DND-41 (cell line): ENCODE results near the gene SOWAHA.

Experiments
- EZH2 ChIP-seq: IDR thresholded peaks from 3 replicates; pipeline ENCODE4 v1.6.1; 2012; ENCODE audit warnings: borderline replicate concordance, low read depth, mild to moderate bottlenecking, moderate library complexity, low read length, inconsistent platforms; ENCODE audit not compliant: severe bottlenecking
- TF ChIP-seq, protein P1 (sequence below): IDR thresholded peaks from 2 replicates; pipeline ENCODE4 v1.5.1; 2012; ENCODE audit warnings: borderline replicate concordance, low read length, moderate library complexity, mild to moderate bottlenecking; ENCODE audit not compliant: poor library complexity, severe bottlenecking; ENCODE audit errors: extremely low read depth

- TF ChIP-seq, protein P1, sequence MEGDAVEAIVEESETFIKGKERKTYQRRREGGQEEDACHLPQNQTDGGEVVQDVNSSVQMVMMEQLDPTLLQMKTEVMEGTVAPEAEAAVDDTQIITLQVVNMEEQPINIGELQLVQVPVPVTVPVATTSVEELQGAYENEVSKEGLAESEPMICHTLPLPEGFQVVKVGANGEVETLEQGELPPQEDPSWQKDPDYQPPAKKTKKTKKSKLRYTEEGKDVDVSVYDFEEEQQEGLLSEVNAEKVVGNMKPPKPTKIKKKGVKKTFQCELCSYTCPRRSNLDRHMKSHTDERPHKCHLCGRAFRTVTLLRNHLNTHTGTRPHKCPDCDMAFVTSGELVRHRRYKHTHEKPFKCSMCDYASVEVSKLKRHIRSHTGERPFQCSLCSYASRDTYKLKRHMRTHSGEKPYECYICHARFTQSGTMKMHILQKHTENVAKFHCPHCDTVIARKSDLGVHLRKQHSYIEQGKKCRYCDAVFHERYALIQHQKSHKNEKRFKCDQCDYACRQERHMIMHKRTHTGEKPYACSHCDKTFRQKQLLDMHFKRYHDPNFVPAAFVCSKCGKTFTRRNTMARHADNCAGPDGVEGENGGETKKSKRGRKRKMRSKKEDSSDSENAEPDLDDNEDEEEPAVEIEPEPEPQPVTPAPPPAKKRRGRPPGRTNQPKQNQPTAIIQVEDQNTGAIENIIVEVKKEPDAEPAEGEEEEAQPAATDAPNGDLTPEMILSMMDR = no peak
- TF ChIP-seq EZH2 = no peak
Observed at GRCh38 chr5:132787076-132787475, 26.0 kb upstream of the SOWAHA start.
